ENCODE results near the gene SLC26A8.
"Not testable (repeated sequence)": the region's sequence is repeated elsewhere in the genome, so short reads cannot be mapped to it uniquely, and the experiment has no call there.

SLC26A8 gene

GRCh38 chr6:36033935-36034334 is 9.5 kb upstream of the SLC26A8 start:
- no peak for DNase-seq (ENCODE audit: low read depth)
- in situ Hi-C loops (cut with HindIII; ENCODE audit: low sequenced_read_pairs) = no loop called here
- no peak for TF ChIP-seq CTCF (IDR thresholded peaks at IDR 0.05; ENCODE audit: low read depth, low read length, missing control alignments)
- no peak overlapping the region for H3K4me3 ChIP-seq (ENCODE audit: low read depth, low read length)

GRCh38 chr6:36033144-36033543 is 8.7 kb upstream of the SLC26A8 start:
- in situ Hi-C loops (cut with HindIII; ENCODE audit: low sequenced_read_pairs); H3K4me3 ChIP-seq (ENCODE audit: low read depth, low read length); DNase-seq (ENCODE audit: low read depth): not testable (repeated sequence)

DNA sequence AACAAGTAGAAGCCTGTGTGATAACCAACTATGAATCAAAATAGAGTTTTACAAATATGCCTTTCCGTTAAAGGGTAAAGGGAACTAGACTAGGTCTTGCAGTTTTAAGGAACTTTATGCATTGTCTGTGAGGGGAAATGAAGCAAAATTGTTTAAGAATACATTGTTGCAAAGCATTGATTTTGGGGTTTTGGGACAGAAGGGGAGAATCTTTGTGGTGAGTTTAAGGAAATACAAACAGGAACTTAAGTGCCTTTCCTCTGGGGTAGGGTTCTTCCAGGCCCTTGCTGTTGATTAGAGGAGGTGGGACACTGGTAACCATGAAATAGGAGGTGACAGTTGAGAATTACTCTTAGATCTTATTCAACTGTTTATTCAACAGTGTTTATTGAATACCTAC is 7.8 kb upstream of the SLC26A8 start:
- no peak overlapping the region for H3K4me3 ChIP-seq (ENCODE audit: low read depth, low read length)
- no peak for DNase-seq (ENCODE audit: low read depth)
- TF ChIP-seq CTCF (IDR thresholded peaks at IDR 0.05; ENCODE audit: low read depth, low read length, missing control alignments) = no peak
- in situ Hi-C loops (cut with HindIII; ENCODE audit: low sequenced_read_pairs) = no loop called here

- no peak for TF ChIP-seq CTCF (IDR thresholded peaks at IDR 0.05; ENCODE audit: low read depth, low read length, missing control alignments)
- peak overlapping the region; percentile 96 for H3K4me3 ChIP-seq (ENCODE audit: low read depth, low read length)
- DNase-seq (ENCODE audit: low read depth) = peak; percentile 32
- in situ Hi-C loops (cut with HindIII; ENCODE audit: low sequenced_read_pairs) = no loop called here
These were observed 5.0 kb upstream of the SLC26A8 start for GRCh38 chr6:36029464-36029863.

DNA sequence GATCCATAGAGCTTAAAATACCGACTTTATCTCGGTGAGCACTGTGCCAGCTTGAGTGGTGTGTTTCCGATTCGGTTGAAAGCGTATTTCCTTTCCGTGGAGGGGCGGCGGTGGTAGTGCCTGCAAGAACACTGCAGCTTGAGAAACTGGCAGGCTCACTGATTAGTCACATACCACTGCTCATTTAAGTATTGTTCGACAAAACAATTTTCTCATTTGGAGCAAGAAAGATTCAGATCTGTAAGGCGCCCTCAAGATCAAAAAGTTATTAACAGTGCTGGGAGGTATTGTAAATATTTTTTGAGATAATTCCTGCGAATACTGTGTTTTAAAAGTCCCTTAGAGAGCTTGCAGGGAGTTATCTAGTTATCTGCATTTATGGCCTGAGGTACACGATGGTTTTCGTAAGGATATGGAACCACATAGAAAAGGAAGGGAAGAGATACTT is 4.5 kb upstream of the SLC26A8 start:
- in situ Hi-C loops (cut with HindIII; ENCODE audit: low sequenced_read_pairs) = no loop called here
- H3K4me3 ChIP-seq (ENCODE audit: low read depth, low read length) = peak overlapping the region; percentile 96
- TF ChIP-seq CTCF (IDR thresholded peaks at IDR 0.05; ENCODE audit: low read depth, low read length, missing control alignments) = no peak
- peak; percentile 55 for DNase-seq (ENCODE audit: low read depth)

GRCh38 chr6:36028088-36028876 is 3.8 kb upstream of the SLC26A8 start:
- no peak for TF ChIP-seq CTCF (IDR thresholded peaks at IDR 0.05; ENCODE audit: low read depth, low read length, missing control alignments)
- DNase-seq (ENCODE audit: low read depth) = no peak
- in situ Hi-C loops (cut with HindIII; ENCODE audit: low sequenced_read_pairs) = no loop called here
- H3K4me3 ChIP-seq (ENCODE audit: low read depth, low read length) = peak overlapping the region; percentile 96

- TF ChIP-seq CTCF (IDR thresholded peaks at IDR 0.05; ENCODE audit: low read depth, low read length, missing control alignments) = peak; percentile 85
- peak; percentile 100 for DNase-seq (ENCODE audit: low read depth)
- in situ Hi-C loops (cut with HindIII; ENCODE audit: low sequenced_read_pairs) = no loop called here
- peak within 1 kb of the TSS; percentile 96 for H3K4me3 ChIP-seq (ENCODE audit: low read depth, low read length)
These were observed 3.2 kb upstream of the SLC26A8 start, which contains the start of gene MAPK14 for GRCh38 chr6:36027501-36028087. Gene MAPK14, plus strand, starts transcription at chr6:36027808. Its CDS starts 350 bp downstream, at chr6:36028158.

Data from astrocyte of the cerebellum (primary cell).